Activated T-helper 1 cell treated with anti-CD3 and anti-CD28 coated beads, Interleukin-2, amount 50 U/mL, for 16 hours (primary cell): Measurements from ENCODE around the gene MGMT.

ENCODE experiments used
- DNase-seq, 2 donors: peaks; one replicate each; pipeline ENCODE4 v3.0.0-alpha.2; 2020; ENCODE audit warnings: low read depth in 1 of 2, low spot score in 1 of 2

The MGMT gene

GRCh38 chr10:129769381-129770116 lies 302.5 kb downstream of the MGMT start:
- DNase-seq: no peak

- no peak for DNase-seq
These were observed 303.2 kb downstream of the MGMT start for GRCh38 chr10:129770286-129770685.

- no peak for DNase-seq
These were observed 304.0 kb downstream of the MGMT start for GRCh38 chr10:129771024-129771423.

- DNase-seq: no peak
These were observed 304.5 kb downstream of the MGMT start for GRCh38 chr10:129771576-129771975.

- no peak for DNase-seq
These were observed 305.0 kb downstream of the MGMT start for GRCh38 chr10:129771991-129772431.

GRCh38 chr10:129772468-129773358 lies 305.7 kb downstream of the MGMT start:
- no peak for DNase-seq

GRCh38 chr10:129773359-129773990 lies 306.4 kb downstream of the MGMT start:
- no peak for DNase-seq

- no peak for DNase-seq
These were observed 307.2 kb downstream of the MGMT start for GRCh38 chr10:129774082-129774735.

- DNase-seq: no peak
These were observed 307.8 kb downstream of the MGMT start for GRCh38 chr10:129774736-129775401.

GRCh38 chr10:129775681-129776080 lies 308.6 kb downstream of the MGMT start:
- no peak for DNase-seq

- DNase-seq: no peak
These were observed 310.6 kb downstream of the MGMT start for GRCh38 chr10:129777687-129778086.

GRCh38 chr10:129778571-129778970 lies 311.5 kb downstream of the MGMT start:
- DNase-seq: no peak

GRCh38 chr10:129779126-129780111 lies 312.4 kb downstream of the MGMT start:
- no peak for DNase-seq

GRCh38 chr10:129780198-129780597 lies 313.2 kb downstream of the MGMT start:
- no peak for DNase-seq

GRCh38 chr10:129780901-129781795 lies 314.1 kb downstream of the MGMT start:
- DNase-seq: no peak

GRCh38 chr10:129784291-129784690 lies 317.2 kb downstream of the MGMT start:
- DNase-seq: no peak

- no peak for DNase-seq
These were observed 317.9 kb downstream of the MGMT start for GRCh38 chr10:129784891-129785290.

- no peak for DNase-seq
These were observed 318.5 kb downstream of the MGMT start for GRCh38 chr10:129785536-129785981.
